Vagina (tissue), 2 donors: ENCODE results near the gene AIG1.

Source experiments
- POLR2A ChIP-seq, 2 donors: fragments of 450-650 bp; IDR thresholded peaks; one replicate each; pipeline ENCODE4 v1.6.1; 2017; ENCODE audit warnings: antibody characterized with exemption in 2 of 2, mild to moderate bottlenecking in 2 of 2, moderate library complexity in 2 of 2
- POLR2AphosphoS5 ChIP-seq, 2 donors: sonication (generic); formaldehyde crosslinking; IDR thresholded peaks; one replicate each; pipeline ENCODE4 v1.9.0; 2017; ENCODE audit warnings: antibody characterized with exemption in 2 of 2, mild to moderate bottlenecking in 2 of 2, low read depth in 1 of 2; ENCODE audit not compliant: insufficient read depth in 1 of 2
- TF ChIP-seq, protein P1 (sequence below), 3 experiments: fragments of 450-650 bp in 2 of 3; fragments of 200-600 bp in 1 of 3; sonication (generic) in 1 of 3; IDR thresholded peaks; one replicate each; pipeline ENCODE4 v1.5.1; 2017 to 2019; ENCODE audit warnings: antibody characterized with exemption in 3 of 3, mild to moderate bottlenecking in 2 of 3, moderate library complexity in 2 of 3

DNA sequence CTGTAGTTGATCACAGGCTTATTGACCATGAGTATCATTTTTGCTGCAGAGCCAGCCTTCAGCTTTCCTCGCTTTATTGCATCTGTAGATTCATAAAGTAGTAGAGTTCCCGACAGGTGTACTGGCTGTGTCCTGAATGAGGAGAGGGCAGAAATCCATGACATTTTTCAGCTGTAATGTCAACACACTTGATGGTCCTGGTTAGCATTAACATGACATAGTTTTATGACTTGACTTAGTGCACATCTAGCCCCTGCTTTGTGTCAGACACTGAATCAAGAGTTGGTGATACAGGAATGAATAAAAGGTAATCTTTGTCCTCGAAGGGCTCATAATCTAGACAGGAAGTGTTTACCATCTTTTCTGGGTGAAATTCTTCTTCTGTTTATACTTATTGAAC, 55.0 kb downstream of the AIG1 start:
- TF ChIP-seq, protein P1, sequence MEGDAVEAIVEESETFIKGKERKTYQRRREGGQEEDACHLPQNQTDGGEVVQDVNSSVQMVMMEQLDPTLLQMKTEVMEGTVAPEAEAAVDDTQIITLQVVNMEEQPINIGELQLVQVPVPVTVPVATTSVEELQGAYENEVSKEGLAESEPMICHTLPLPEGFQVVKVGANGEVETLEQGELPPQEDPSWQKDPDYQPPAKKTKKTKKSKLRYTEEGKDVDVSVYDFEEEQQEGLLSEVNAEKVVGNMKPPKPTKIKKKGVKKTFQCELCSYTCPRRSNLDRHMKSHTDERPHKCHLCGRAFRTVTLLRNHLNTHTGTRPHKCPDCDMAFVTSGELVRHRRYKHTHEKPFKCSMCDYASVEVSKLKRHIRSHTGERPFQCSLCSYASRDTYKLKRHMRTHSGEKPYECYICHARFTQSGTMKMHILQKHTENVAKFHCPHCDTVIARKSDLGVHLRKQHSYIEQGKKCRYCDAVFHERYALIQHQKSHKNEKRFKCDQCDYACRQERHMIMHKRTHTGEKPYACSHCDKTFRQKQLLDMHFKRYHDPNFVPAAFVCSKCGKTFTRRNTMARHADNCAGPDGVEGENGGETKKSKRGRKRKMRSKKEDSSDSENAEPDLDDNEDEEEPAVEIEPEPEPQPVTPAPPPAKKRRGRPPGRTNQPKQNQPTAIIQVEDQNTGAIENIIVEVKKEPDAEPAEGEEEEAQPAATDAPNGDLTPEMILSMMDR (IDR thresholded peaks at IDR 0.05), result no peak
- TF ChIP-seq POLR2A (IDR thresholded peaks at IDR 0.05) (no peak), POLR2AphosphoS5 (IDR thresholded peaks at IDR 0.05; ENCODE audit: insufficient read depth in 1 of 2, low read depth in 1 of 2) (no peak)
